AG09309 (cell line): ENCODE measurements around the gene SND1.

ENCODE experiments used
- DNase-seq: peaks from one replicate; pipeline ENCODE4 v3.0.0-alpha.2; 2010; ENCODE audit warnings: low read depth
- H3K4me3 ChIP-seq: 2 replicates; pipeline ENCODE4 v1.5.1; 2011; ENCODE audit warnings: mild to moderate bottlenecking, low read depth, low read length, moderate library complexity; ENCODE audit not compliant: control insufficient read depth
- CTCF ChIP-seq: IDR thresholded peaks from 2 replicates; pipeline ENCODE4 v1.5.1; 2011; ENCODE audit warnings: mild to moderate bottlenecking, low read depth, low read length, inconsistent platforms; ENCODE audit not compliant: insufficient read depth, control insufficient read depth; ENCODE audit errors: missing control alignments

SND1 gene

GRCh38 chr7:128123291-128124037 lies 471.5 kb downstream of the SND1 start:
- H3K4me3 ChIP-seq, result no peak overlapping the region
- TF ChIP-seq CTCF, result no peak
- no peak for DNase-seq

- no peak for DNase-seq
Observed at GRCh38 chr7:128124786-128125185, 472.8 kb downstream of the SND1 start.

GRCh38 chr7:128125816-128126215 lies 473.8 kb downstream of the SND1 start:
- H3K4me3 ChIP-seq, result no peak overlapping the region
- TF ChIP-seq CTCF, result no peak
- DNase-seq, result no peak

More at GRCh38 chr7:128124786-128125185, 472.8 kb downstream of the SND1 start:
- no peak for TF ChIP-seq CTCF
- H3K4me3 ChIP-seq, result no peak overlapping the region

- H3K4me3 ChIP-seq, result no peak overlapping the region
Observed at GRCh38 chr7:128128401-128128800, 476.4 kb downstream of the SND1 start.

GRCh38 chr7:128129224-128129864 lies 477.4 kb downstream of the SND1 start:
- TF ChIP-seq CTCF, result no peak
- DNase-seq, result no peak
- H3K4me3 ChIP-seq, result no peak overlapping the region

More at GRCh38 chr7:128128401-128128800, 476.4 kb downstream of the SND1 start:
- TF ChIP-seq CTCF, result no peak
- DNase-seq, result no peak

DNA sequence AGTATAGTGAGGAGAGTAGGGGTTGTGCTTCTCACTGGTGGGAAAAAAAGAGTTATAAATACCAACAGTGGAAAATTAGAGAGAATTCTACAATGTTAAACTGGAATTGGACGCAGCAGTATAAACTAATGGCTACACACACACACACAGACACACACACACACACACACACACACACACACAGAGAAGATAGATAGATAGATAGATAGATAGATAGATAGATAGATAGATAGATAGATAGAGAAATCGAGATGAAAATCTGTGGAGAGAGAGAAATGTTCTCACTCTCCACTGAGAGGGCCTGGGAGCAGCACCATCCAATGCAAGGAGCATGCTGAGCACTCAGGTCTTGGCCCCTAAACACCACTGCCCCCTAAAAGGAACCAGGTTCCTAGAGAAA lies 479.1 kb downstream of the SND1 start:
- DNase-seq, result no peak
- no peak for TF ChIP-seq CTCF
- no peak overlapping the region for H3K4me3 ChIP-seq
